Right forelimb (tissue), 1 donor: ENCODE data around the gene ALDH4A1.

ENCODE experiments used
- DNase-seq: peaks from one replicate; pipeline ENCODE4 v3.0.0-alpha.2; 2018

Gene ALDH4A1

GRCh38 chr1:18921516-18922251, 19.3 kb upstream of the ALDH4A1 start:
- no peak for DNase-seq

- DNase-seq: no peak
Measured at GRCh38 chr1:18920931-18921330, 18.6 kb upstream of the ALDH4A1 start.

GRCh38 chr1:18919956-18920355, 17.6 kb upstream of the ALDH4A1 start:
- DNase-seq: no peak

- DNase-seq: no peak
Measured at GRCh38 chr1:18919197-18919905, 17.0 kb upstream of the ALDH4A1 start.

- DNase-seq: no peak
Measured at GRCh38 chr1:18918417-18918816, 16.1 kb upstream of the ALDH4A1 start.

- DNase-seq: no peak
Measured at GRCh38 chr1:18917071-18917799, 14.9 kb upstream of the ALDH4A1 start.

GRCh38 chr1:18915341-18915740, 13.0 kb upstream of the ALDH4A1 start:
- DNase-seq: no peak

- peak; percentile 80 for DNase-seq
Measured at GRCh38 chr1:18913065-18913835, 10.9 kb upstream of the ALDH4A1 start.

- DNase-seq: no peak
Measured at GRCh38 chr1:18912550-18912949, 10.2 kb upstream of the ALDH4A1 start.

GRCh38 chr1:18908911-18909771, 6.8 kb upstream of the ALDH4A1 start:
- DNase-seq: no peak

- no peak for DNase-seq
Measured at GRCh38 chr1:18907917-18908845, 5.8 kb upstream of the ALDH4A1 start.

- peak; percentile 75 for DNase-seq
Measured at GRCh38 chr1:18907021-18907916, 4.9 kb upstream of the ALDH4A1 start.

GRCh38 chr1:18903291-18903756, 969 bp upstream of the ALDH4A1 start:
- no peak for DNase-seq

- no peak for DNase-seq
Measured at GRCh38 chr1:18901952-18902522, 318 bp downstream of the ALDH4A1 start.

GRCh38 chr1:18901147-18901951, 1.0 kb downstream of the ALDH4A1 start:
- no peak for DNase-seq

GRCh38 chr1:18900303-18900841, 2.0 kb downstream of the ALDH4A1 start:
- DNase-seq: no peak

- DNase-seq: no peak
Measured at GRCh38 chr1:18899363-18900049, 2.8 kb downstream of the ALDH4A1 start.
